HG03045 (cell line): ENCODE results near the gene CAST.
"Not testable (repeated sequence)": the region's sequence is repeated elsewhere in the genome, so short reads cannot be mapped to it uniquely, and the experiment has no call there.

Experiments
- ATAC-seq: cut with Tn5 transposase; IDR thresholded peaks from one replicate; pipeline ENCODE4 v1.9.1; 2021; ENCODE audit warnings: mild to moderate bottlenecking, moderate library complexity; ENCODE audit not compliant: unreplicated experiment

Gene CAST

GRCh38 chr5:96772111-96772510 is 109.9 kb downstream of the CAST start:
- no peak for ATAC-seq

- ATAC-seq: no peak
These were observed 110.4 kb downstream of the CAST start for GRCh38 chr5:96772542-96772941.

- no peak for ATAC-seq
These were observed 112.9 kb downstream of the CAST start for GRCh38 chr5:96775050-96775449.

- no peak for ATAC-seq
These were observed 113.5 kb downstream of the CAST start for GRCh38 chr5:96775689-96776088.

GRCh38 chr5:96776621-96777020 is 114.4 kb downstream of the CAST start:
- no peak for ATAC-seq

- ATAC-seq: no peak
These were observed 116.2 kb downstream of the CAST start for GRCh38 chr5:96778409-96778808.

- ATAC-seq: no peak
These were observed 118.5 kb downstream of the CAST start for GRCh38 chr5:96780626-96781025.

GRCh38 chr5:96781031-96781971 is 119.1 kb downstream of the CAST start:
- no peak for ATAC-seq

GRCh38 chr5:96783326-96783725 is 121.2 kb downstream of the CAST start:
- ATAC-seq: no peak

- ATAC-seq: no peak
These were observed 123.3 kb downstream of the CAST start for GRCh38 chr5:96785326-96786109.

- ATAC-seq: no peak
These were observed 126.1 kb downstream of the CAST start for GRCh38 chr5:96788112-96788749.

- no peak for ATAC-seq
These were observed 127.7 kb downstream of the CAST start for GRCh38 chr5:96789794-96790330.

GRCh38 chr5:96790961-96791504 is 128.9 kb downstream of the CAST start:
- ATAC-seq: no peak

- no peak for ATAC-seq
These were observed 132.6 kb downstream of the CAST start for GRCh38 chr5:96794757-96795156.

- no peak for ATAC-seq
These were observed 133.4 kb downstream of the CAST start for GRCh38 chr5:96795626-96796025.

- ATAC-seq: no peak
These were observed 134.3 kb downstream of the CAST start for GRCh38 chr5:96796434-96796833.

GRCh38 chr5:96801718-96802117 is 139.5 kb downstream of the CAST start:
- not testable (repeated sequence) for ATAC-seq

GRCh38 chr5:96807075-96807654 is 145.0 kb downstream of the CAST start:
- peak; percentile 39 for ATAC-seq

- ATAC-seq: no peak
These were observed 146.3 kb downstream of the CAST start for GRCh38 chr5:96808541-96808828.

- ATAC-seq: no peak
These were observed 146.8 kb downstream of the CAST start for GRCh38 chr5:96808868-96809558.
